GM21723 (cell line): ENCODE results near the gene MACROD1.

ENCODE experiments used
- ATAC-seq: cut with Tn5 transposase; IDR thresholded peaks from one replicate; pipeline ENCODE4 v1.9.1; 2021; ENCODE audit warnings: mild to moderate bottlenecking, moderate library complexity; ENCODE audit not compliant: unreplicated experiment

MACROD1 gene

DNA sequence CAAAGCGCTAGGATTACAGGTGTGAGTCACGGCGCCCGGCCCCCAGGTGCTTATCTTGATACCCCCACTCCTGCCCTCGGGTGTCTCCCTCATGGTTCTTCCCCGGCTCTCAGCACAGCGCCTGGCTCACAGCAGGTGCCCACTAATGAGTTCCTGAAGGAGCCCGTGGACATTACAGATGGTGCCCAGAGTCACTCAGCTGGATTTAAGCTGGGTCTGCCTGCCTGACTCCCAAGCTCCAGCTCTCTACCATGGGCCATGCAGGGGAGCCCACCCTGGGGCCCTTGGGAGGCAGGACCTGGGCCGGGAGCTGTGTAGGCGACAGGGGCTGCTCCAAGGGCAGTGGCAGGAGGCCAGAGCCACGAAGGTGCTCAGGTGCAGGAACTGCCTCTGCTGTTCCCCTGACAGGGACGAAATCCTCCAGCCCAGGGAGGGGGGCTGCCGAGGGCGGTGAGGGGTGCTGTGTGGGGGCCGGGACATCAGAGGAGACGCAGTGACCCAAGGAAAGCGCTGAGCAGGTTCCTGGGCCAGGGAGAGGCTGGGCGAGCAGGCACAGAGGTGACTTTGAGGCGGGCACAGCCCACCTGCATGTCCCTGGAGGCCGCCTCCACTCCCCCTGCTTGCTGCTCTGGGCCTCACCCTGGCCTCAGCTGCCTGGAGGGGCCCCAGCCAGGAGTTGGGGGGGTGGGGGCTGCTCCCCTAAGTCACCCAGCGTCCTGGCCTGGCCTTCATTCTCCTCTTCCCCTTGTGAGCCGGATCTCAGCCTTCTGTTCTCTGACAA lies 144.7 kb downstream of the MACROD1 start:
- no peak for ATAC-seq

DNA sequence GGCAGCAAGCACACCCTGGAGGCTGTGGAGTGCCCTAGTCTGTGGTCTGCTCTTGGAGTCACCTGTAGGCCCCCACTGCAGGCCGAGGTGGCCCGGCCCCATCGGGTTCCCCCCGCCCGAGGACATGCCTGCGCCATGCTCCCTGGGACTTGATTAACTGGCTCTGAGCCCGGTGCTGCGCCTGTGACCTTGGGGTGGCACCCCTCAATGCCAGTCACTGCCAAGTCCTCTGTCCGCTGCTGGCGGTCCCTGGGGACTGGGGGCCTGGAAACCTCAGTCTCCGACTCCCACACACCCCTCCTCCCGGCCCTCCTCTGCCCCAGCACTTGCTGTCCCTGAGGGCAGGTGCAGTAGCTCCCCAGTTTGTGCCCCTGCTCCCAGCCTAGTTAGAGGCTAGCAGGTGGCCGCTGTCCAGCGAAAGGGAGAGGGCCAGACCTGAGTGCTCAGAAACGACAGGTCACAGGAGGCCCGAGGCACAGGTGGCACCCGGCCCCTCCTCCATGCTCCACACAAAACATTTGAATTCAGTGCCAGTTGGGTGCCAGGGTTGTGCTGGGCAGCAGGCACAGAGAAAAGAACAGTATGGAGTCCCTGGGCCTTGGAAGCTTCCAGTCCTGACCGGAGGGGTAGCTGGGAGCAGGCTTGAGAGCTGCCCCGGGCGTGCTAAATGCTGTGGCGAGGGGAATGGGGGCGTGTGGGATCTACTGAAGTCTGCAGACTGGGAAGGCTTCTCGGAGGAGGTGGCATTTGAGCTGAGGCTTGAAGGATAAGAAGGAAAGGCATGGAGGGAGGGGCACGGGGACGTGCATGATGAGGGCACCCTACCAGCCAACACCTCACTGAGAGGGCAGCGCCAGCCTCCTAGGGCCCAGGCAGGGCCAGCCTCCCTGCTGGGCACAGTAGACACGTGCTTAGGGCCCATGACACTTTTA lies 146.5 kb downstream of the MACROD1 start:
- ATAC-seq: no peak

DNA sequence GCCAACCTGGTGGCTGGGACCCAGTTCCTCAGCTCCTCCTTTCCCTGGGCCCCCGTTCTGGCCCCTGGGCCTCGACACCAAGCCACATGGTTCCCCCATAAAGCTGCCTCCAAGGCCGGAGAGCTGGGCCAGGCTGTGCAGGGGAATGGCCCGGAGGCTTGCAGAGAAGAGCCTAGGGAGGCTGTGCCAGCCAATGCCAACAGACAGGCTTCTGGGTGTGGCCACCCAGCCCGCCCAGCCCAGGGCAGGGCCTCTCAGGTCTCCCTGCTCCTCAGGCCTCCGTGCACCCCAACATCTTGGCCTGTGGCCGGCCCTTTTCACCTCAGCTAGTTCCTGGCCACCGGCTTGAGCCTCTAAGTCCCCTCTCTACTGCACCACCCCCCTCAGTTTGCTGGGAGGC lies 147.6 kb downstream of the MACROD1 start:
- ATAC-seq: no peak

DNA sequence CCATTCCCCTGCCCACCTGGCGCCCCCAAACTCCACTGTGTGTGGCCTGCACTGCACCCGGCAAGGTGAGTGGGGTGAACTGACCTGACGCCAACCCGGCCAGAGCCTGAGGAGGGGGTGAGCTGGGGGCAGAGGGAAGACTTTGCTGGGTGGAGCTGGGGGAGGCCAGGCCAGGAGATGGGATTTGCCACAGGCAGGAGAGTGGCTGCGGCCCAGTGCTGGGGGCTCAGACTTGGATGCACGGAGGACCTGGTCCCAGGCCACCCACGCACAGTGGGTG lies 148.0 kb downstream of the MACROD1 start:
- ATAC-seq: no peak

DNA sequence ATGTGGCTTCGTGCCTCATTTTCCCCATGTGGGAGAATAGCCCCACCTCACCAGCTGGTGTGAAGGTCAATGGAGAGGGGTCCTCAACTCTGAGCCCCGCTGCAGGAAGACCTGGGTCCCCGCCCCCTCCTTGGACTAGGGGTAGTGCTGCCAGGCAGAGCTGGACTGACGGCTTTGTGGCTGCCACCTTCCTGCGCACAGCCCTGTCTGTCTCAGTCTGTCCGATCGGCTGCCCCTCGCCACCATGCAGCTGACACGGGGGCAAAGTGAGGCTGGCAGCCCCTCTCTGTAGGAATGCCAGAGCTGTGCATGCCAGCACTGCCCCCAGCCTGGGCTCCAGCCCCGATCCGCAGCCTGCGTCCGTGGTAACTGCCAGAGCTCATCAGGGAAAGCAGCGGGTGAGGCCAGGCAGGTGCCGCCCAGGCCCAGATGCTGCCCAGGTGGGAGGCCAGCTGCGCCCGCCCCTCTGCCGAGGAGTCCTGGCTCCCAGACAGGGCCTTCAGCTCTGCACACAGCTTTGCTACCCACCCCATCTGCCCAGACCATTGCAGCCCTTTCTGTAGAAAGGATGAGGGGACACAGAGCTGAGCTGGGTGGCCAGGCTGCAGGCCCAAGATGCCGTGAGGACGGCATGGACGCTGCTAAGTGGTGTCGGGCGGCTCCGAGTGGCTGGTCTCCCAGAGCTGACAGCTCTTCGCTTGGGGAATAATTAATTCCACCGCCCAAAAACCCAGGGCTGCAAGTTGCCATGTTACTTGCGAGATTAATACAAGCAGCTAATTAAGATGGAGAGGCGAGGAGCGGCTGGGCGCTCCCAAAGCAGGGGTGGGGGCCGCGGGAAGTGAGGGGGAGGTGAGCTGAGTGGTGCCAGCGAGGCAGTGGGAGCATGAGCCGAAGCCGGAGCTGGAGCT lies 149.7 kb downstream of the MACROD1 start:
- no peak for ATAC-seq

DNA sequence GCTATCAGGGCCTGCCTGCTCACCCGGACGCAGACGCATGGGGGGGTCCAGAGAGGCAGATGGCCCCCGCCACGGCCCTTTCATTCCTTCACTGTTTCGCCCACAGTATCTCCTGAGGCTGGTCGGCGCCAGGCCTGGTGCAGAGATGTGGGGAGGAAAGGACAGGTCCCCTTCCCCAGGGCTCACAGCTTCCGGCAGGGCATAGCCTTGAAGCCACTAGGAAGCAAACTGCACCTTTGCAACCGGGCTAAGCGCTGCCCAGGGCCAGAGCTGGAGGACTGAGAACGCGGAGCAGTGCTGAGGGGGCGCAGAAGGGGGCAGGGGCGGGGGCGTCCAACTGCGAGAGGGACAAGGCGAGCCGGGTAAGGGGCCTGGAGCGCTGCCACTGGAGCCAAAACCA lies 150.4 kb downstream of the MACROD1 start:
- no peak for ATAC-seq

DNA sequence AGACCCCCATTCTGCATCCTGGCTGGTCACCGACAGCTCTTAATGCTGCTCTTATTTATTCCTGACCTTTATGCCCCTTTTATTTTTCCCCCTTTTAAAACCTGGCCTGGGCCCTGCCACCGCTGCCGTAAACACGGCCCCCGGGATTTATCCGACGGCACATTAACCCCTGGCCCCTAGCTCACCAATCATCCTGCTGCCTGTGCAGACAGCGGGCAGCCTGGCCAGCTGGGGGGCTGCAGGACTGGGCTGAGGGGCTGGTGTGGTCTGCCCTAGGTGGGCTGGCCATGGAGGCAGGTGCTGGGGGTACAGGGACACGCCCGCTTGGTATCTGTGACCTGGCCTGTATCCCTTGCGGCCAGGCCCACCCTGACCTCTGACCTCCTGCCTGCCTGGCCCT lies 151.6 kb downstream of the MACROD1 start:
- no peak for ATAC-seq

DNA sequence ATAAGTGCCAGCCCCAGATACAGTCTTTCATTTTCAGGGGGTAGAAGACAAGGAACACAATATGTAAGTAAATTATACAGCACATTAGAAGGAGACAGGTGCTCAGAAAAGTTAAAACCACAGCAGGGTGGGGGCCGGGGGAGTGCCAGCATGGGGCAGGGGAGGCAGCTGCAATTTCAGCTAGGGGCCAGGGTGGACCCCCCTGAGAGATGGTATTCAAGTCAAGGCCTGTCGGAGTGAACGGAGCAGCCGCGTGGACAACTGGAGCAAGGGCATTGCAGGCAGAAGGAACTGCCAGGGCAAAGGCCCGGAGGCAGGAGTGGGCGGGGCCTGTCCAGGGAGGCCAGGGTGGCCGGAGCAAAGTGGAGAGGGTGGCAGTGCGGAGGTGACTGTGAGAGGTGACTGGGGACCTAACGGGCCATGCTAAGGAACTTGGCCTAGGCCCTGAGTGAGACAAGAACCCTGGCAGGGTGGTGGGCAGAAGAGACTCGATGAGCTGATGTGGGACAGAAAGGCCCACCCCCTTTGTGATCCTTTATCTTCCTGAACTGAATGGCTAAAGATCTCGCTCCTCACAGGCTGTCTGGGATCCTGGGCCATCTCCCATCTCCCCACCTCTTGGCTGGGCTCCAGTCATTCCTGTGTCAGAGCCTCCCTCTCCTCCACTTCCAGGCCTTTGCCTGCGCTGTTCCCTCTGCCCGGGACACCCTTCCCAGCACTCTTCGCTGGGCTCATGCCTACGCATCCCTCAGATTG lies 152.6 kb downstream of the MACROD1 start:
- no peak for ATAC-seq

DNA sequence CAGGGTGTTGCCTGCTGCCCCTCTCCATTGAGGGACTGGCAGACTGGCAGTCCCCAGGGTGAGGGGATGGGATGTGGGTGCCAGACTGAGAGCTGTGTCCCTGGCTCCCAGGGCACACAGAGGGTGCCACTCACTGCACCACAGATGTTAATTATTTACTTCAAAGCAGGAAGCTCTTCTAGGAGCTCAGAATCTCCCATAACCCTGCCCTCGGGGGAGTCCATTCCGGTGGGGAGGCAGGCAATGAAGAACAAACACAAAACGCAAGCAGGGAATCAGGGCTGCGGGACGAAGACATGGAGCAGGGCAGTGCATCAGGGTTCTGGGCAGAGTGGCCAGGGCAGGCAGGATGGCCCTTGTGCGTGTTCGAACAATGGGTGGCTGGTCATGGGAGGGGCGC lies 154.5 kb downstream of the MACROD1 start:
- ATAC-seq: no peak

DNA sequence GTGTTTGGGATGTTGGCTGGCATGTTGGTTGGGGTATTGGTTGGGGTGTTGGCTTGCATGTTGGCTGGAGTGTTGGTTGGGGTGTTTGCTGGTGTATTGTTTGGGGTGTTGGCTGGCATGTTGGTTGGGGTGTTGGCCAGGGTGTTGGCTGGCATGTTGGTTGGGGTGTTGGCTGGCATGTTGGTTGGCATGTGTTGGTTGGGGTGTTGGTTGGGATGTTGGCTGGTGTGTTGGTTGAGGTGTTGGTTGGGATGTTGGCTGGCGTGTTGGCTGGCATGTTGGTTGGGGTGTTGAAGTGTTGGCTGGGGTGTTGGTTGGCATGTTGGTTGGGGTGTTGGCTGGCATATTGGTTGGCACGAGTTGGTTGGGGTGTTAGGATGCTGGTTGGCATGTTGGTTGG lies 155.1 kb downstream of the MACROD1 start:
- no peak for ATAC-seq

DNA sequence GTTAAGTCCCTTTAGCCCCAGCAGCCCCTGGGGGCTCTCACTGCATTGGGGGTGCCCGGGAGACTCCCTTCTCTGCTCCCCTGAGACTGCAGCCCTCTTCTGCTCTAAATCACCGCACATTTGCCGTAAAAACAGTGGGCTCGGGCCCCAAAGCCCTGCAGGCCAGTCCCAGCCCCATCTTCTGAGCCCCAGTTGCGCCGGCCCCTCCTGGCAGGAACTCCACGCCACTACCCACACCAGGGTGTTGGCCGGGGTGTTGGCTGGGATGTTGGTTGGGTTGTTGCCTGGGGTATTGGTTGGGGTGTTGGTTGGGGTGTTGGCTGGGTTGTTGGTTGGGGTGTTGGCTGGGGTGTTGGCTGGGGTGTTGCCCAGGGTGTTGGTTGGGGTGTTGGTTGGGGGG lies 156.2 kb downstream of the MACROD1 start:
- ATAC-seq: no peak

DNA sequence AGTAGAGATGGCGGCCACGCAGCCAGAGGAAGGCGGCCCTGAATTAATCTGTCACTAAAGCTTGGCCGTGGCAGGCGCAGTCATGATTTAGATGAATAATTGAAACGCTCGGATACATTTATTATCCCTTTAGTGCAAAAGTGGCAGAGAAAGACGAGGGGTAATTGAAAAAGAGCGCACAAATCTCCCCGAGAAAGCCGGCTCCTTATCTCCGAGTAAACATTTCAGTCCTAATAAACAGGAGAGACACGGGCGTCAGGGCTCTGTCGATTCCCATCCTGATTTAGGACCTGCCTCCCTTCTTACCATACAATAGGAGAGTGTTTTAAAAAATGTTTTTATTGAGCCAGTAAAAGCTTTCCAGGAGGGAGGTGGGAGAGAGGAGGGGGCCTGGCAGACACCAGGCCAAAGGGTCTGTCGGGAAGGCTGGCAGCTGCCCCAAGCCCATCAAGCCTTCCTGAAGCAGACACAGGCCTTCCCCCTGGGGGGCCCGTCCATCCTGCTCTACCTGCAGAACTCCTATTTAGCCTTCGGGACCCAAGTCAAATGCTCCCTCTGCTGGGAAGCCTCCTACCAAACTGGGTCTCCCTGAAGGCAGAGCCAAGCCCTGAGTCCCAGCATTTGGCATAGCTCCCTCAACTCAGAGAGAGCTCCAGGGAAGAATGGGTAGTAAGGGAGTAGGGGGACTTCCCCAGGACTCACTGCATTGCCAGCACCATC lies 156.8 kb downstream of the MACROD1 start:
- ATAC-seq: no peak

DNA sequence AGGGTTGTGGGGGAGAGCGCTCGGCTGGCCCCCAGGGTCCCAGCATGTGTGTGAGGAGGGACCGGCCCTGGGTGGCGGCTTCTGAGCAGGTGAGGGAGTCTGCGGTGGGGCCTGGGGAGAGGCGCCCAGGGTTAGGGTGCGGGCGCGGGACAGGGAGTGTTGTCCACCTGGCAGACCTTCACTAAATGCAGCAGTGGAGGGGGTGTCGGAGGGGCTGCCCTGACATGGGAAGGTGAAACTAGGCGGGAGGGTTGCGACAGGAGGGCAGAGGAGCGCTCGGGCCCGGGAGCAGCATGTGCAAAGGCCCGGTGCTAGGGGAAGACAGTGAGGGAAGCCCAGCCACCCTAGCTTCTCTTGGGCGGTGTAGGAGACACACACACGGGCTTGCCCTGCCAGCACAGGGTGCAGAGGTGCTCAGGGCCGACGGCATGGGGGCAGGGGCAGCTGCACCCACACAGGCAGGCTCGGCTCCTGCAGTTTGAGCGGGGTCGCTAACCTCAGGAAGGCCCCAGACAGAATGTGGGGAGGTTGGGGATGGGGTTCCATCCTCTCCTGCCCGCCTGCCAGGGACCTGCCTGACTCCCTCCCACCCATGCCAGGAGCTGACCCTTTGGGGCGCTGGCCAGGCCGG lies 157.5 kb downstream of the MACROD1 start:
- no peak for ATAC-seq

DNA sequence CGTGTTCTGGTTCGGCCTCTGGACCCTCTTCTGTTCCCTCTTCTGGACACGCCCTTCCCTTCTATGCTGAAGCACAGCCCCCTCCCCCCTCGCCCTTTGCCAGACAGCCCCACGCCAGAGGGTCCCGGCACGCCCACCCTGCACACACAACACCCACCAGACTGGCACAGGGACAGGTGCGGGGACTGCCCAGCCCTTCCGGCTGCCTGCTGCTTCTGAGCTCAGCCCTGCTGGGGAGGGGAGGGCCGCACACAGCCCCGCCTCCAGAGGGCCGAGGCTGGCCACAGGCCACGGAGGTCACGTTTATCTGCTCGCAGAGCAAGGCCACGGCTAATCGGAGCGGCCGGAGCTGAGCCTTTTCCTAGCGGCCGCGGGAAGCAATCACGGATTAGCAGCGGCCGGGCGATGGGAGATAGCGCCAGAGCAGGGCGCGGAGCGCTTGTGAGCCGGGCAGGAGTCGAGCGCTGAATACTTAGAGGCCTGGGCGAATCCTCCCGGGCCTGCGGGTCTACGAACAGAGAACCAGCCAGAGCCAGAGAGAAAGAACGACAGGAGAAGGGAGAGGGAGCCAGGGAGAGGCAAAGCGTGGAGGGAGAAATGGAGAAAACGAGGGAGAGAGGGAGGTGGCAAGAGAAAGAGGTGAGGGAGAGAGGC lies 158.2 kb downstream of the MACROD1 start:
- no peak for ATAC-seq

DNA sequence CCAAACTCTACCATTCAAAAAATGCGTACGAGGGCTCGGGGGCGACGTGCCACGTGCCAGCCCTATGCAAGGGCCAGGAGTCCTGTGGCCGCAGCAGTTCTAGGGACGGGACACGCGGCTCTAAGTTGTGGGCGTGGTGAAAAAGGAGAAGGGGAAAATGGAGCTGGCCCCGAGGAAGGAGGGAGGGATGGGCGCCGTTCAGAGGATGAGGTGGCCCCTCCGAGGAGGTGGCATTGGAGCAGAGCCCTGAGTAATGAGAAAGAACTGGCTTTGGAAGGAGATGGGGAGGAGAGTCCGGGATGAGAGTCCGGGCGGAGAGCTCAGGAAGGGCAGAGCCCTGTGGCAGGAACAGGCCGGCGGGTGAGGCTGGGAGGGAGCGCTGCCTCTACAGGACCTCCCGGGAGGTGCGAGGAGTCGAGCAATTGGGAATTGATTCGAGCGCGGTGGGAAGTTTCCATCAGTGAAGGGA lies 158.7 kb downstream of the MACROD1 start:
- no peak for ATAC-seq

DNA sequence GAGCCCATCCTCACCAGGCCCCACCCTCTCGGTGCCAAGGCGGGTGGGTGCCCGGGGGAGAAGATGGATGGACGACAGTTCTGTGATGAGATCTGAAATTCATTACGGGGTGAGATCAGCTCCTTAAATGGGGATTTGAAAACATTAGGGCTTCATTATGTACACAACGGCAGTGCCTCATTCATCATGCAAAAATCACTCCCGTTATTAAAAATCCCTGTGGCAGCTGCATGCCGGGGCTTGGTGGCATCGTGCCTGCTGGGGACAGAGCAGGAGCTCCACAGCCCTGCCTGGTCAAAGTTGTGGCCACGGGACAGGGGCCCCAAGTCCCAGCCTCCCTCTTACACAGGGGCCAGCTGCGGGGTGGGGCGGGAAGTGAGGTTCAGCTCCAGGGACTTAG lies 159.5 kb downstream of the MACROD1 start:
- ATAC-seq: no peak

DNA sequence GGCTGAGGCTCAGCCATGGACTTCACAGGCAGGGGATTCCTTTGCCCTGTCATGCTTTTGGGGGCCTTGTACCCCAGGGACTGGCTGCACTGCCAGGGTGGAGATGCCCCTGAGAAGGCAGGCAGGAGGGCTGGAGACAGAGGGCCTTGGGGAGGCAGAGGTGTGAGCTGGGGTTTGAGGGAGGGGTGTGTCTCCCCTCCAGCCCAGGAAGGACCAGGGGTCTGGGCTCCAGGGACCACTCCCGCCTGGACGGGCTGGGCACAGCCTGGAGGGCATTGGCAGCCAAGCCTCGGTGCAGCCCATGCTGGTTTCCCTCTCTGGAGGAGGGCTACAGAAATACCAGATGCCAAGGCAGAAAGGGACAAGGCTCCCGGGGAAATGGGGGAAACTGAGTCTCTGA lies 160.2 kb downstream of the MACROD1 start:
- no peak for ATAC-seq

DNA sequence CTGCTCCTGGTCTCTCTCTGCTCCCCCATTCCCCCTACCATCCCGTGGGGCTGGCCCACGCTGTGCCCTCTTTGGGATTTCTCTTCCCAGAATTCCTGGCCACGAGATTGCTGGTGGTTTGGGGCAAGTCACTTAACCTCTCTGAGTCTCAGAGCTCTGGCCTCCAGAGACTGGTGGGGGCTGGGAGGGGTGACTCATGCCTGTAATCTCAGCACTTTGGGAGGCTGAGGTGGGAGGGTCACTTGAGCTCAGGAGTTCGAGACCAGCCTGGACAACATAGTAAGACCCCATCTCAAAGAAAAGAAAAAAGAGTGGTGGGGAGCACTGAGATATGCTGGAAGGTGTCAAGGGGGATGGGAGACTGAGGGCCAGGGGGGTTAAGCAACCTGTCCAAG lies 161.3 kb downstream of the MACROD1 start:
- no peak for ATAC-seq
